ENCODE measurements around the gene SLC18A3.

- TF ChIP-seq, protein P1, sequence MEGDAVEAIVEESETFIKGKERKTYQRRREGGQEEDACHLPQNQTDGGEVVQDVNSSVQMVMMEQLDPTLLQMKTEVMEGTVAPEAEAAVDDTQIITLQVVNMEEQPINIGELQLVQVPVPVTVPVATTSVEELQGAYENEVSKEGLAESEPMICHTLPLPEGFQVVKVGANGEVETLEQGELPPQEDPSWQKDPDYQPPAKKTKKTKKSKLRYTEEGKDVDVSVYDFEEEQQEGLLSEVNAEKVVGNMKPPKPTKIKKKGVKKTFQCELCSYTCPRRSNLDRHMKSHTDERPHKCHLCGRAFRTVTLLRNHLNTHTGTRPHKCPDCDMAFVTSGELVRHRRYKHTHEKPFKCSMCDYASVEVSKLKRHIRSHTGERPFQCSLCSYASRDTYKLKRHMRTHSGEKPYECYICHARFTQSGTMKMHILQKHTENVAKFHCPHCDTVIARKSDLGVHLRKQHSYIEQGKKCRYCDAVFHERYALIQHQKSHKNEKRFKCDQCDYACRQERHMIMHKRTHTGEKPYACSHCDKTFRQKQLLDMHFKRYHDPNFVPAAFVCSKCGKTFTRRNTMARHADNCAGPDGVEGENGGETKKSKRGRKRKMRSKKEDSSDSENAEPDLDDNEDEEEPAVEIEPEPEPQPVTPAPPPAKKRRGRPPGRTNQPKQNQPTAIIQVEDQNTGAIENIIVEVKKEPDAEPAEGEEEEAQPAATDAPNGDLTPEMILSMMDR (IDR thresholded peaks at IDR 0.05), result no peak
- TF ChIP-seq POLR2AphosphoS5 (IDR thresholded peaks at IDR 0.05) (no peak), POLR2A (IDR thresholded peaks at IDR 0.05) (no peak), EP300 (IDR thresholded peaks at IDR 0.05; ENCODE audit: low read depth) (no peak)
These were observed 13.3 kb upstream of the SLC18A3 start for GRCh38 chr10:49596836-49597235.

Measured in transverse colon (tissue), 4 donors.